Left lung (tissue), 10 donors: ENCODE data around the gene VSTM4. TPM values are rescaled to one million over a fixed set of nuclear protein-coding genes. Genes with fewer than 3 reads are reported as not detected.

Experiments used
- ATAC-seq: fragments of 200-7000 bp; cut with Tn5 transposase; one replicate; pipeline ENCODE4 v1.9.1; 2020; ENCODE audit warnings: moderate library complexity
- DNase-seq, 4 donors: peaks; one replicate each; pipeline ENCODE4 v3.0.0-alpha.2; 2013 to 2020
- H3K27ac ChIP-seq, 2 donors: fragments of 200-600 bp; sonication (generic) in 1 of 2; one replicate each; pipeline versions ENCODE4 v1.5.0 to v1.8.0; 2020 to 2021
- H3K27me3 ChIP-seq, 2 donors: fragments of 200-600 bp; sonication (generic) in 1 of 2; one replicate each; pipeline versions ENCODE4 v1.5.0 to v1.8.0; 2020 to 2021
- H3K36me3 ChIP-seq, 2 donors: fragments of 200-600 bp; sonication (generic) in 1 of 2; one replicate each; pipeline versions ENCODE4 v1.5.0 to v1.8.0; 2020 to 2021
- H3K4me1 ChIP-seq, 2 donors: fragments of 200-600 bp; one replicate each; pipeline ENCODE4 v1.8.0; 2021
- H3K4me3 ChIP-seq, 2 donors: fragments of 200-600 bp; sonication (generic) in 1 of 2; one replicate each; pipeline versions ENCODE4 v1.5.0 to v1.8.0; 2020 to 2021; ENCODE audit warnings: mild to moderate bottlenecking in 1 of 2
- H3K9me3 ChIP-seq, 2 donors: fragments of 200-600 bp; sonication (generic) in 1 of 2; one replicate each; pipeline versions ENCODE4 v1.5.0 to v1.8.0; 2020 to 2021
- intact Hi-C, 2 donors: fragments of 100-400 bp; cut with DNase I; formaldehyde crosslinking; loops; one replicate each; pipeline versions ENCODE4 v1.11.2 to v1.14.2; 2022
- polyA plus RNA-seq, 6 donors: library from polyadenylated mRNA; unstranded; fragments of 120-200 nt; gene quantifications; one replicate each; pipeline ENCODE4 v1.2.1, GENCODE V29; 2013; ENCODE audit not compliant: insufficient read length in 6 of 6
- total RNA-seq, 2 donors: library from RNA; stranded (reverse); fragmentation: NEBNext Ultra II Directional; extraction: Animal tissue kit (Norgen Biotek cat#: 25700); gene quantifications; one replicate each; pipeline ENCODE4 v1.2.1, GENCODE V29; 2021
- TF ChIP-seq, protein P1 (sequence below), 2 donors: fragments of 200-600 bp; sonication (generic) in 1 of 2; IDR thresholded peaks; one replicate each; pipeline versions ENCODE4 v1.5.0 to v1.8.0; 2021; ENCODE audit warnings: antibody characterized with exemption in 2 of 2
- donor health status: DM: no; HTN: yes; CAD: no.
- donor health status: DM: no; HTN: no; CAD: no.

The VSTM4 gene
- total and polyA plus RNA-seq, 8 donors, result 11.0 to 36.9 (median 30.8) TPM

DNA sequence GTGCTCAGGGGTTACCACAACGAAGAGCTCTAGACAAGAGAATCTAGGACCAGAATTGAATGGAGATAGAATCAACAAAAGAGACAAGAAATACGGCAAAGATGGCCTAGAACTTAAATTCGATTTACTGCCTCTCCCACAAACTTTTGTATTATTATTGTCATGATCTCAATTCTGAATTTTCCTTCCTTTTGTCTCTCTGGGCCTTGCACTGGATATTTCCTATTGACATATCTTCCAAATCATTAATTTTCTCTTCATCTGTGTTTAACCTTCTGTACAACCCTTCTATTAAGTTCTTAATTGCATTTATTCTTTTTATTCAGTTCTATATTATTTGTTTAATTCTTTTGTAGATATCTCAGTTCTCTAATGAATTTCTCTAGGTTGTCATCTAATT is 28.4 kb downstream of the VSTM4 start:
- Histone ChIP-seq H3K9me3 (peaks cover 0 to 16% of the 10 kb centered on the region in 2 donors), H3K27me3 (no peaks in the 10 kb centered on the region), H3K27ac (no peak overlapping the region), H3K4me3 (no peak overlapping the region), H3K36me3 (no peaks in the 10 kb centered on the region), H3K4me1 (peaks cover 2 to 8% of the 10 kb centered on the region in 2 donors)
- DNase-seq, result no peak
- intact Hi-C loops, result no loop called here
- TF ChIP-seq, protein P1, sequence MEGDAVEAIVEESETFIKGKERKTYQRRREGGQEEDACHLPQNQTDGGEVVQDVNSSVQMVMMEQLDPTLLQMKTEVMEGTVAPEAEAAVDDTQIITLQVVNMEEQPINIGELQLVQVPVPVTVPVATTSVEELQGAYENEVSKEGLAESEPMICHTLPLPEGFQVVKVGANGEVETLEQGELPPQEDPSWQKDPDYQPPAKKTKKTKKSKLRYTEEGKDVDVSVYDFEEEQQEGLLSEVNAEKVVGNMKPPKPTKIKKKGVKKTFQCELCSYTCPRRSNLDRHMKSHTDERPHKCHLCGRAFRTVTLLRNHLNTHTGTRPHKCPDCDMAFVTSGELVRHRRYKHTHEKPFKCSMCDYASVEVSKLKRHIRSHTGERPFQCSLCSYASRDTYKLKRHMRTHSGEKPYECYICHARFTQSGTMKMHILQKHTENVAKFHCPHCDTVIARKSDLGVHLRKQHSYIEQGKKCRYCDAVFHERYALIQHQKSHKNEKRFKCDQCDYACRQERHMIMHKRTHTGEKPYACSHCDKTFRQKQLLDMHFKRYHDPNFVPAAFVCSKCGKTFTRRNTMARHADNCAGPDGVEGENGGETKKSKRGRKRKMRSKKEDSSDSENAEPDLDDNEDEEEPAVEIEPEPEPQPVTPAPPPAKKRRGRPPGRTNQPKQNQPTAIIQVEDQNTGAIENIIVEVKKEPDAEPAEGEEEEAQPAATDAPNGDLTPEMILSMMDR (IDR thresholded peaks at IDR 0.05), result no peak
- ATAC-seq, result no peak

DNA sequence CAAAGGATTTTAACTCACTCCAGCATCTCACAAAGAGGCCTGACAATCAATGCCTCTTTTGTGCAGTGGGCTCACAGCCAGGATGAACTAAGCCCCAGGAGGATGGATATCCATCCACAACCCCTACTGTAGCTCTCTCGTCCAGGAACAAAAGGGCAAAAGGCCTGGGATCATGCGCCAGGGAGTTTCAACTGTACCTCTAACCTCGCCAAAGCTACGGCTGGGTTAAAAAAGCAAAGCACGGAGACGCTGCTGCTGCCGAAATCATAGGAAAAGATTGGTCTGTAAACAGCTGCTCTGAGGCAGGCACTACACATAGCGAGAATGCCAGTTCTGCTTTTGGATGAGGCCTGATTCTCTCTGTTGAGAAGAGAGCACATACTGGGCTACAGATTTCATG is 32.1 kb downstream of the VSTM4 start:
- Histone ChIP-seq H3K4me1 (peaks cover 21 to 37% of the 10 kb centered on the region in 2 donors), H3K27me3 (no peaks in the 10 kb centered on the region), H3K27ac (no peak overlapping the region), H3K36me3 (no peaks in the 10 kb centered on the region), H3K4me3 (no peak overlapping the region), H3K9me3 (peaks cover 0 to 16% of the 10 kb centered on the region in 2 donors)
- TF ChIP-seq, protein P1 (IDR thresholded peaks at IDR 0.05), result no peak
- DNase-seq (no peak), ATAC-seq (no peak)
- intact Hi-C loops, result no loop called here

DNA sequence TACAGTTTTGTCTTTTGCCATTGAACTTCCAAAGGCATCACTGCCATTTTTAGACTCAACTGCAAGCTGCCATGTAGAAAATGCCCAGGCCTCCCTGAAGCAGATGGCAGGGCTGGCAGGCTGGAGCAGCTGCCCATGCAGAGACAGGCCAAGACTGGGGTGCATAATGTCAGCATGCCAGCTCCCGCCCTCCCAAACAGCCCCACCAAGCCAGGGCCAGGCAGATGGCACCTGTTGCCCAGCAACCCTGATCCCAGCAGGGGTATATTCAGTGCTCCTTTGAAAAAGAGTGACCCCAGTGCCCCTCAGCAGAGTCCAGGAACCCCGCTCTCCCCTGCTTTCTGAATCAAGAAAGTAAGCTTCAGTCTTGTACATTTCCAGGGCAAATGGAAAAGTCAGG is 32.6 kb downstream of the VSTM4 start:
- H3K4me3 ChIP-seq, result no peak overlapping the region
- no peak for DNase-seq
- H3K27ac ChIP-seq, result no peak overlapping the region
- H3K4me1 ChIP-seq, result peaks cover 21 to 37% of the 10 kb centered on the region in 2 donors
- no peak for ATAC-seq
- no peaks in the 10 kb centered on the region for H3K27me3 ChIP-seq
- intact Hi-C loops, result no loop called here
- H3K9me3 ChIP-seq, result peaks cover 0 to 16% of the 10 kb centered on the region in 2 donors
- TF ChIP-seq, protein P1 (IDR thresholded peaks at IDR 0.05), result no peak
- H3K36me3 ChIP-seq, result no peaks in the 10 kb centered on the region

DNA sequence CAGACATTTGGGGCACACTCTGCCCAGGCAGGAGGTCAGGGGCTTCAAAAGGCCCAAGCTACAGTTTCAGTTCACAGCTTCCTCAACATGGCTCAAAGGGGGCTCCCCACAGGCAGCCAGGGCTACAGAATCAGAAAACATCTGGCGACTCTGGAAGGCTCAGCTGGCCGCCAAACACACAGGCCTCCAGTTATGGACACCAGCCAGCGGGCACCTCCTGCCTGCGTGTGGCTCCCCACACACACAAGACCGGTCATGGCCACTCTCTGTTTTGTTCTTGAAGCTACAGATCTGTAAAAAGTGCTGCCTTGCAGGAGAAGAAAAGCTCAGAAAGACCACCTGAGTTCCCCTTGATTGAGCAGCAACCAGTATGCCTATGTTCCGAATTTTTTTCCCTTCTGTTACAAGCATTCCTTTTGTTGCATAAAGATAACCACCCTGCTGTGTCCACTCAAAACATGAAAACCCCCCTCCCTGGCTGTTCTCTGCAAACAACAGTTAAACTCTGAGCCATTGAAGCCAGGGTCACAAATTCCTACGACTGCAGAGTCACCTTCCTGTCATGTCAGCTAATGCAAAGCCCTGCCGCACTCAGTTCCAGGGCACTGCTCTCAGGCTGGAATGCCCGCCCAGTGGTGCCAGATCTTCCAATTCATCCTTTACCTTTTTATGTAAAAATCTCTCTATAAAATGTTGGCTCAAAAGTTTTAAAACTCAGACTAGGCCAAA is 33.6 kb downstream of the VSTM4 start:
- H3K36me3 ChIP-seq, result no peaks in the 10 kb centered on the region
- TF ChIP-seq, protein P1 (IDR thresholded peaks at IDR 0.05), result no peak
- intact Hi-C loops, result no loop called here
- no peaks in the 10 kb centered on the region for H3K27me3 ChIP-seq
- peaks cover 25 to 42% of the 10 kb centered on the region in 2 donors for H3K4me1 ChIP-seq
- H3K9me3 ChIP-seq, result peaks cover 0 to 8% of the 10 kb centered on the region in 2 donors
- ATAC-seq (no peak), DNase-seq (peak in 2 of 4 donors; percentile 22 to 48)
- H3K27ac ChIP-seq, result no peak overlapping the region
- no peak overlapping the region for H3K4me3 ChIP-seq

DNA sequence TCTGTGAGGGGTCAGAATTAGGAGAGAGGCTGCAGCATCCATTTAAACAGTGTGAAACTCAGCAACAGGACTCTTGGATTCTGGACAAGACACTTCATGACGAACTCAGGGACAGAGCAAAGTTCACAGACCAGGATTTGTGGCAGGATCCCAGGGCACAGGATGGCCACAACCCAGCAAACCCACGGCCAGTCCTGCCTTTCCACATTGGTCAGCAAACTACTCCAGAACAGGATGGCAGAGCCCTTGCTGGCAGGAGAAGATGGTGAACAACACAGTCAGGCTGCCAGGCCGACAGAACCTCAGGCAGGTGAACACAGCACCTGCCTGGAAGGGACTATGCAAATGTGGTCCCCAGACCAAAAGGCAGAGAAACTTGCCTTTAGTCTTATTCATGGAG is 34.4 kb downstream of the VSTM4 start:
- TF ChIP-seq, protein P1 (IDR thresholded peaks at IDR 0.05), result no peak
- H3K9me3 ChIP-seq, result peaks cover 0 to under 1% of the 10 kb centered on the region in 2 donors
- H3K4me3 ChIP-seq, result no peak overlapping the region
- intact Hi-C loops, result no loop called here
- peaks cover 25 to 47% of the 10 kb centered on the region in 2 donors for H3K4me1 ChIP-seq
- H3K36me3 ChIP-seq, result no peaks in the 10 kb centered on the region
- H3K27ac ChIP-seq, result no peak overlapping the region
- ATAC-seq (peak; percentile 4), DNase-seq (no peak)
- H3K27me3 ChIP-seq, result no peaks in the 10 kb centered on the region
